Activated CD4-positive, alpha-beta T cell treated with anti-CD3 and anti-CD28 coated beads, Interleukin-2, amount 50 U/mL, for 24 hours (primary cell): ENCODE results near the gene STK11.
"Not testable (repeated sequence)": the region's sequence is repeated elsewhere in the genome, so short reads cannot be mapped to it uniquely, and the experiment has no call there.

ENCODE experiments used
- DNase-seq, 2 donors: peaks; one replicate each; pipeline ENCODE4 v3.0.0-alpha.2; 2020; ENCODE audit warnings: low read depth in 1 of 2, low spot score in 1 of 2

STK11 gene

GRCh38 chr19:1169411-1169791 is 36.2 kb upstream of the STK11 start:
- DNase-seq = no peak

- no peak for DNase-seq
Measured at GRCh38 chr19:1169921-1170885, 35.4 kb upstream of the STK11 start.

GRCh38 chr19:1170938-1171754 is 34.4 kb upstream of the STK11 start:
- DNase-seq = no peak

- no peak for DNase-seq
Measured at GRCh38 chr19:1171755-1172352, 33.7 kb upstream of the STK11 start.

- no peak for DNase-seq
Measured at GRCh38 chr19:1172353-1173158, 33.0 kb upstream of the STK11 start.

GRCh38 chr19:1173159-1173844 is 32.3 kb upstream of the STK11 start:
- no peak for DNase-seq

- peak; percentile 92 to 97 for DNase-seq
Measured at GRCh38 chr19:1173845-1174809, 31.5 kb upstream of the STK11 start, which contains the start of gene SBNO2. Gene SBNO2, minus strand, starts transcription at chr19:1174268. Its CDS starts 19,992 bp downstream, at chr19:1154276.

- no peak for DNase-seq
Measured at GRCh38 chr19:1177322-1178114, 28.1 kb upstream of the STK11 start.

GRCh38 chr19:1181606-1182005 is 24.0 kb upstream of the STK11 start:
- no peak for DNase-seq

- no peak for DNase-seq
Measured at GRCh38 chr19:1182068-1182467, 23.5 kb upstream of the STK11 start.

- DNase-seq = no peak
Measured at GRCh38 chr19:1182727-1183126, 22.9 kb upstream of the STK11 start.

GRCh38 chr19:1183543-1184172 is 21.9 kb upstream of the STK11 start:
- DNase-seq = no peak

GRCh38 chr19:1189419-1189818 is 16.2 kb upstream of the STK11 start:
- DNase-seq = peak in 1 of 2 donors; percentile 52

- DNase-seq = no peak
Measured at GRCh38 chr19:1199531-1199930, 6.0 kb upstream of the STK11 start.

- DNase-seq = not testable (repeated sequence)
Measured at GRCh38 chr19:1200614-1201013, 5.0 kb upstream of the STK11 start.

GRCh38 chr19:1206150-1206863 is 729 bp downstream of the STK11 start:
- no peak for DNase-seq

- no peak for DNase-seq
Measured at GRCh38 chr19:1206864-1207450, 1.4 kb downstream of the STK11 start.
